Prostate gland (tissue), 2 donors: ENCODE measurements around the gene FMN1.

Source experiments
- CTCF ChIP-seq, 4 experiments: fragments of 200-600 bp in 2 of 4; fragments of 450-650 bp in 2 of 4; sonication (generic) in 2 of 4; IDR thresholded peaks; 1 replicate in 3 of 4; 2 replicates in 1 of 4; pipeline ENCODE4 v1.5.1; 2016 to 2019; ENCODE audit warnings: antibody characterized with exemption in 4 of 4, mild to moderate bottlenecking in 2 of 4, moderate library complexity in 2 of 4
- POLR2A ChIP-seq: fragments of 450-650 bp; IDR thresholded peaks from one replicate; pipeline ENCODE4 v1.6.1; 2016; ENCODE audit warnings: antibody characterized with exemption, mild to moderate bottlenecking

DNA sequence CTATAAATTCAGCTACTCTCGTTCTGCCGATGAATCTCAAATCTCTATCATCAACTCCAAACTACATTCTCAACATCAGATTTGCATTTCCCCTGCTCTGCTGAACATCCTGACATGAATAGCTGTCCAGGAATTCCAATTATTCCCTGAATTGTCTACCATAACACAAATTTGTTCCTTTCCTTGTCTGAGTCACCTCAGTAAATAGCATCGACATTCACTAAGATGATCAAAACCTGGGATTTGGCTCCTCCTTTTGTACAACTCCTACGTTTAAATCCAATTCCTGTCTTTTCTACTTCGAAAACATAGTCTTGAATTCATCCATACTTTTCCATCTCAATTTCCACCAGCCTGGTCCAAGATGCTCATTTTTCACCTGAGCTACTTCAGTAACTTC lies 369.7 kb downstream of the FMN1 start:
- TF ChIP-seq CTCF (IDR thresholded peaks at IDR 0.05) (no peak), POLR2A (no peak)
